HG03097 (cell line): ENCODE data around the gene USP8.

Source experiments
- ATAC-seq: cut with Tn5 transposase; IDR thresholded peaks from one replicate; pipeline ENCODE4 v1.9.1; 2021; ENCODE audit not compliant: unreplicated experiment, low FRiP score

USP8 gene

GRCh38 chr15:50531163-50531562 is 107.0 kb downstream of the USP8 start:
- ATAC-seq = no peak

- no peak for ATAC-seq
These were observed 107.6 kb downstream of the USP8 start for GRCh38 chr15:50531766-50532165.

- ATAC-seq = no peak
These were observed 118.6 kb downstream of the USP8 start for GRCh38 chr15:50542887-50543210.

DNA sequence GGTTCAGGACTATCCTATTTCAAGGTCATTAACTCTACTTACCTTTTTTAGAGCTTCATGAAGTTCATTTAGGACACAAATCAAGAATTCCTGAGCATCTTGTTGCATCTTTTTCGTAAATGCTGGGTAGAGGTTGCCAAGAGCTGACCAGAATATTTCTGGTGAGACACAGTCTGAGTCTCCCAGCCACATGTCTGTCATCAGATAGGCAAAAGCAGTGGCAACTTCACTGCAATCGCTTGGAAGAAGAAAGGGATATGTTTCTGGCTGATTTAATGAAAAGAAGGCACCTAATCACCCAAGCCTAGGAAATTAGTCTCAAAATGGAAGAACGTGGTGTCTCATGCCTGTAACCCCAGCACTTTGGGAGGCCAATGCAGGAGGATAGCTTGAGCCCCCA is 119.4 kb downstream of the USP8 start:
- ATAC-seq = no peak

DNA sequence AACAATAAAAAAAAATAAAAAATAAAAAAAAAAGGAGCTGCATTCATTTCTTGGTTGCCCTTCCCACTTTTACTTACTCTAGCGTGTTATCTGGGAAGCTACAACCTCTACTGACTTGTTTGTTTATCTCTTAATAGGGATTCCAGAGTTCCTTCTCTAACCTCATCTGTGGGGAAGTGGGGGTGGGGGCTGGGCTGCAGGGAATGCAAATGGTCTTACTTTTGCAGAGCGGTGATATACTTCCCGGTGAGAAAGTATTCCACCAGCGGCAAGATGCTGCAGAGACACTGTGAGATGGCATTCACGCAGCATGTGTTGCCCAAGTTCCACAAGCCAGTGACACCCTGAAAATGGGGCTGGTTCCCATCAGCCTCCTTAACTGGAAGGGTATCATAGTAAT is 120.2 kb downstream of the USP8 start:
- no peak for ATAC-seq

GRCh38 chr15:50546566-50546965 is 122.4 kb downstream of the USP8 start, which contains the start of gene USP50:
Gene USP50, minus strand, starts transcription at chr15:50546666. Its CDS starts 141 bp downstream, at chr15:50546525.
- ATAC-seq = no peak

GRCh38 chr15:50549326-50549725 is 125.1 kb downstream of the USP8 start:
- no peak for ATAC-seq

DNA sequence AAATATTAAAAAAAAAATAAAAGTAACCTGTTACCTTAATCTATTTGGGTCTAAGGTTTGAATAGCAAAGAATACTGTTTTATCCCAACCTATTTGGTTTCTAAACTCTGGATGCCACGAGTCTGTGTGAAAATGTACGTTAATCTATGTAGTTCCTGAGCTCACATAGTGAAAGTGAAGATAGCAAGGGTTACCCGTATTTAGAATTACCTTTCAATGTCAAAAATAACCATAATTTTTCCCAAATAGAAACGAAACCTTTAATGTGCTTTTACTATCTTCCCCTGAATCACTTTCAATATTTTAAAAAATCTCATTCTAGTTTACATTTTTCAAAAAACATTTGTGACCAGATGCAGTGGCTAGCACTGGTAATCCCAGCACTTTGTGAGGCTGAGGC is 128.0 kb downstream of the USP8 start:
- ATAC-seq = no peak

DNA sequence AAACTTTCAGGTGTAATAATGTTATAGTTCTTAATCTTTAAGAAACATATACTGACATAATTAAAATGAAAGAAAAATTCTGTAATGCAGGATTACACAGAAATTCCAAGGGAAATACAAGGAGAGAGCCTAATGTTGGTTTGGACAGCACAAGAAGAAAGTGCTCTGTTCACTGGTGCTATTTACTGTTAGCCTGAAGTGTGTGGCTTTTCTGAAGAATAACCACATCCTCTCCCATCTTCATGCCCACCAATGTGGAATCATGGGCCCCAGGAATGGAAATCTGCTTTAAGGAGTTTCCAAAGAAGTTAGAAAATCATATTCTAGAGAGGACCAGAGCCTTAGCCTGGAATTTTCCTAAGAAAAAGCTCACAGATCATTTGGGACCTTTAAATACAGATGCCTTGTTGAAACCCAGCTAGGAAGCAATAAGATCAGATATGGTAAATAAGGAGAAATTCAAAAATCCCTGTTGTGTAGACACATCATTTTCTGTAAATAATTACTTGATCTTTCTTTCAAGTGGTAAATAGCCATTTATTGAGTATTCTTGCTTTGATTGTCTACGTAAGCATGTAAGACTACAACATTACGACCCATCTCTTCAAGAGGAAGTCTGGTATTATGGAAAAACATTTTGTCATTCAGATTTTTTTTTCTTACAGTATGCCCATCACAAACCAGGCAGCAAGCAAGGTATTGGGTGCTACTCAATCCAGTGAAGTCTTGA is 132.6 kb downstream of the USP8 start:
- no peak for ATAC-seq

DNA sequence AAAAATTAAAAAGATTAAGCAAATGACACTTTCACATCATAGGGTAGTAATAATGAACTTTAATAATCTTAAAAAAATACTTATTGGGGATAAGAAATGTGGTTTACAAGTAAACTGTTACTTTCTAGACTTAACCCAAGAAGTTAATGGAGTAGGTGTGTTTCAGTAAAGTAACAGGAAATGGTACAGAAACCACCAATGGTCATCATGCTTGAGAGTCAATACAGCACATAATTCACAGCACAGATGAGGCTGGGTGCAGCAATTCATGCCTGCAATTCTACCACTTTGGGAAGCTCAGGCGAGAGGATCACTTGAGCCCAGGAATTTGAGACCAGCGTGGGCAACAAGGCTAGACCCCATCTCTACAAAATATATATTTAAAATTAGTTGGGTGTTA is 133.8 kb downstream of the USP8 start:
- ATAC-seq = no peak

- no peak for ATAC-seq
These were observed 138.8 kb downstream of the USP8 start for GRCh38 chr15:50562735-50563640.

DNA sequence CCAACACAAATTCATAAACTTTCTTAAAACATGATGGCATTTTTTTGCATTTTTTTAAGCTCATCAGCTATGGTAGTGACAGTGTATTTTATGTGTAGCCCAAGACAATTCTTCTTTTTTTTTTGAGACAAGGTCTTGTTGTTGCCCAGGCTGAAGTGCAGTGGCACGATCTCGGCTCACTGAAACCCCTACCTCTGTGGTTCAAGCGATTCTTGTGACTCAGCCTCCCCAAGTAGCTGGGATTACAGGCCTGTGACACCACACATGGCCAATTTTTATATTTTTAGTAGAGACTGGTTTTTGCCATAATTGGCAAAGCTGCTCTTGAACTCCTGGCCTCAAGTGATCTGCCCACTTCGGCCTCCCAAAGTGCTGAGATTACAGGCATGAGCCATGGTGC is 139.6 kb downstream of the USP8 start:
- ATAC-seq = no peak
